ENCODE results near the gene TMEM41A.

TMEM41A gene

DNA sequence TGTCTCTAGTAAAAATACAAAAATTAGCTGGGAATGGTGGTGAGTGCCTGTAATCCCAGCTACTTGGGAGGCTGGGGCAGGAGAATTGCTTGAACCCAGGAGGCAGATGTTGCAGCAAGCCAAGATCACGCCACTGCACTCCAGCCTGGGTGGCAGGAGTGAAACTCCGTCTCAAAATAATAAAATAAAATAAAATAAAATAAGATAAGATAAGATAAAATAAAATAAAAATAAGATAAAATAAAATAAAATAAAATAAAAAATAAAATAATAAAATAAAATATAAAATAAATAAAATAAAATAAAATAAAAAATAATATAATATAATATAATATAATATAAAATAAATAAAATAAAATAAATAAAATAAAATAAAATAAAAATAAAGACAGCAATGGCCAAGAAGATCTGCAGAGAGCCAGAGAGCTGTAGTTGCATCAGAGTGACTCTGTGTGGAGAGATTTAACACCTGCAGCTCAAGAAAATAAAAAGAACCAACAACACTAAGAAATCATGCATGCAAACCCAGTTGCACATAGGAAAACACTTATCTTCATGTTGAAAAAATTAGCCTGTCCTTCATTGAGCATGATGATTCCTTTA lies 27.6 kb upstream of the TMEM41A start:
- no peak overlapping the region for H2AFZ ChIP-seq (ENCODE audit: low read length)
- no peaks in the 10 kb centered on the region for H3K79me2 ChIP-seq (ENCODE audit: insufficient read depth, low read length)
- H3K9ac ChIP-seq (ENCODE audit: low read length), result no peak overlapping the region
- no peaks in the 10 kb centered on the region for H3K36me3 ChIP-seq (ENCODE audit: insufficient read depth, low read length)
- H3K4me3 ChIP-seq (ENCODE audit: low read depth, low read length, poor library complexity, severe bottlenecking), result no peak overlapping the region
- no peaks in the 10 kb centered on the region for H3K9me3 ChIP-seq (ENCODE audit: low read length)
- H3K27me3 ChIP-seq (ENCODE audit: insufficient read depth, low read length), result no peaks in the 10 kb centered on the region
- no peak overlapping the region for H3K27ac ChIP-seq (ENCODE audit: low read depth, low read length, poor library complexity, severe bottlenecking)
- no peaks in the 10 kb centered on the region for H3F3A ChIP-seq (ENCODE audit: insufficient read depth, low read length)
- H3K9me2 ChIP-seq (ENCODE audit: low read depth, low read length), result no peaks in the 10 kb centered on the region
- H3K4me1 ChIP-seq (ENCODE audit: insufficient read depth, low read length, severe bottlenecking), result no peaks in the 10 kb centered on the region
- no peak overlapping the region for H3K4me2 ChIP-seq (ENCODE audit: low read length)
- no peak for TF ChIP-seq EZH2 (IDR thresholded peaks at IDR 0.05; ENCODE audit: borderline replicate concordance, low read length)
- TF ChIP-seq, protein P1, sequence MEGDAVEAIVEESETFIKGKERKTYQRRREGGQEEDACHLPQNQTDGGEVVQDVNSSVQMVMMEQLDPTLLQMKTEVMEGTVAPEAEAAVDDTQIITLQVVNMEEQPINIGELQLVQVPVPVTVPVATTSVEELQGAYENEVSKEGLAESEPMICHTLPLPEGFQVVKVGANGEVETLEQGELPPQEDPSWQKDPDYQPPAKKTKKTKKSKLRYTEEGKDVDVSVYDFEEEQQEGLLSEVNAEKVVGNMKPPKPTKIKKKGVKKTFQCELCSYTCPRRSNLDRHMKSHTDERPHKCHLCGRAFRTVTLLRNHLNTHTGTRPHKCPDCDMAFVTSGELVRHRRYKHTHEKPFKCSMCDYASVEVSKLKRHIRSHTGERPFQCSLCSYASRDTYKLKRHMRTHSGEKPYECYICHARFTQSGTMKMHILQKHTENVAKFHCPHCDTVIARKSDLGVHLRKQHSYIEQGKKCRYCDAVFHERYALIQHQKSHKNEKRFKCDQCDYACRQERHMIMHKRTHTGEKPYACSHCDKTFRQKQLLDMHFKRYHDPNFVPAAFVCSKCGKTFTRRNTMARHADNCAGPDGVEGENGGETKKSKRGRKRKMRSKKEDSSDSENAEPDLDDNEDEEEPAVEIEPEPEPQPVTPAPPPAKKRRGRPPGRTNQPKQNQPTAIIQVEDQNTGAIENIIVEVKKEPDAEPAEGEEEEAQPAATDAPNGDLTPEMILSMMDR (IDR thresholded peaks at IDR 0.05; ENCODE audit: low read length), result no peak
- no peaks in the 10 kb centered on the region; the same call in 1 of the 2 replicates for H4K20me1 ChIP-seq (ENCODE audit: insufficient read depth, low read length)

DNA sequence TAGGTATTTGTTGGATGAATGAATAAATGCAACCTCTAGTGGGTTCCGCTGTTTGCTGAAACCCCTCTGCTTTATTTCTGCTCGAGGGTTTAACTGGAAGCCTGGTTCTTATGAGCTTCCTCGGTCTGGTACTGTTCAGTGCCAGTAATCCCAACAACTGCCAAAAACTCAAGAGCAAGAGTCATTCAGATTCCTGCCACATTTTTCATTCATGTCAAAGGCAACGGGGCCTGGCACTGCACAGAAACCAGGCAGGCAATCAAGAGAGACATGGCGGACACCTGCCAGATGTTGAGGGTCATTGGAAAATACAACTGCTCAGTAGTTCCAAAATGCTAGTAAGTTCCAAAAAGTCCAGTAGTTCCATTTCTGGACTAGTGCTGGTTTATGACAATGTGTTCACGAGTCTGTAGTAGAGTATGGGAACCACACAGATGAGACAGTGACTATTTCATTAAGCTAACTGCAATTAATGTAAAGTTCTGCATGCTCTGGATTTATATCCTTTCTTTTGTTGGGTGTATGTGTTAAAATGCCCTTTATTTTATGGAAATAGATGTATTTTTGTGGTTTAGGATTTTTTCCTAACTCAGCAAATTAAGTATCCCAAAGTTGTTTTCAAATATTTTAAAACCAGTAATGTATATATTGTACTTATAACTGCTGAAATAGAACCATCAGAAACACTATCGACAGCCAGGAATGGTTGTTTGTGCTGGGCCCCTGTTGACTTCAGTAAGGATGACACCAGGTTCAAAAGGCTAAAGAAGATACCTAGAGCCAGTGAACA lies 22.7 kb upstream of the TMEM41A start:
- no peaks in the 10 kb centered on the region for H3K4me1 ChIP-seq (ENCODE audit: insufficient read depth, low read length, severe bottlenecking)
- TF ChIP-seq EZH2 (IDR thresholded peaks at IDR 0.05; ENCODE audit: borderline replicate concordance, low read length), result no peak
- TF ChIP-seq, protein P1 (IDR thresholded peaks at IDR 0.05; ENCODE audit: low read length), result no peak

DNA sequence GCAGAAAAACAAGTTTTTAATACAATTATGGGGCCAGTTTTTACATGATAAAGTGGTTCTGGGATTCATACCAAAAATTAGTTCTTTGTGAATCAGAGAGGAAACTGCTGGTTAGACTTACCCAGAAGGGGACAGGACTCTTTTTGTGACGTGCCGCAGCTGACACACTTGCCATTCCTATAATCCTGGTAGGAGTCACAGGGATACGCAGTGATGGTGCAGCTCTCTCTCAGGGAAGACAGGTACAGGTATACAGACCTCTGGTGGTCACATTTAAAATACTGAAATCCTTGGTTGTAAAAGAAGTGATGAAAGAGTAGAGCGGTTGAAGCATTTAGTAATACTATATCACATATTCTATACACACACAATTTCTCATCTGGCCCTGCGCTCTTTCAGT lies 20.2 kb upstream of the TMEM41A start:
- H3K9me2 ChIP-seq (ENCODE audit: low read depth, low read length), result no peaks in the 10 kb centered on the region
- H3K36me3 ChIP-seq (ENCODE audit: insufficient read depth, low read length), result no peaks in the 10 kb centered on the region
- H3K4me1 ChIP-seq (ENCODE audit: insufficient read depth, low read length, severe bottlenecking), result no peaks in the 10 kb centered on the region
- no peak overlapping the region for H2AFZ ChIP-seq (ENCODE audit: low read length)
- H3K27me3 ChIP-seq (ENCODE audit: insufficient read depth, low read length), result no peaks in the 10 kb centered on the region; the same call in 1 of the 2 replicates
- H3K27ac ChIP-seq (ENCODE audit: low read depth, low read length, poor library complexity, severe bottlenecking), result no peak overlapping the region
- TF ChIP-seq, protein P1 (IDR thresholded peaks at IDR 0.05; ENCODE audit: low read length), result no peak
- no peak for TF ChIP-seq EZH2 (IDR thresholded peaks at IDR 0.05; ENCODE audit: borderline replicate concordance, low read length)
- no peaks in the 10 kb centered on the region for H3F3A ChIP-seq (ENCODE audit: insufficient read depth, low read length)
- H4K20me1 ChIP-seq (ENCODE audit: insufficient read depth, low read length), result no peaks in the 10 kb centered on the region; the same call in 1 of the 2 replicates
- no peaks in the 10 kb centered on the region for H3K9me3 ChIP-seq (ENCODE audit: low read length)
- H3K79me2 ChIP-seq (ENCODE audit: insufficient read depth, low read length), result no peaks in the 10 kb centered on the region
- no peak overlapping the region for H3K4me3 ChIP-seq (ENCODE audit: low read depth, low read length, poor library complexity, severe bottlenecking)
- H3K9ac ChIP-seq (ENCODE audit: low read length), result no peak overlapping the region
- H3K4me2 ChIP-seq (ENCODE audit: low read length), result no peak overlapping the region

More for the DNA sequence above, 22.7 kb upstream of the TMEM41A start:
- no peaks in the 10 kb centered on the region for H3K9me3 ChIP-seq (ENCODE audit: low read length)
- no peak overlapping the region for H3K9ac ChIP-seq (ENCODE audit: low read length)
- no peaks in the 10 kb centered on the region; the same call in 1 of the 2 replicates for H4K20me1 ChIP-seq (ENCODE audit: insufficient read depth, low read length)
- no peaks in the 10 kb centered on the region for H3K9me2 ChIP-seq (ENCODE audit: low read depth, low read length)
- no peak overlapping the region for H3K4me2 ChIP-seq (ENCODE audit: low read length)
- no peaks in the 10 kb centered on the region for H3K36me3 ChIP-seq (ENCODE audit: insufficient read depth, low read length)
- H3K27me3 ChIP-seq (ENCODE audit: insufficient read depth, low read length), result no peaks in the 10 kb centered on the region; the same call in 1 of the 2 replicates
- H3K79me2 ChIP-seq (ENCODE audit: insufficient read depth, low read length), result no peaks in the 10 kb centered on the region
- H3K4me3 ChIP-seq (ENCODE audit: low read depth, low read length, poor library complexity, severe bottlenecking), result no peak overlapping the region
- H2AFZ ChIP-seq (ENCODE audit: low read length), result no peak overlapping the region
- H3F3A ChIP-seq (ENCODE audit: insufficient read depth, low read length), result no peaks in the 10 kb centered on the region
- no peak overlapping the region for H3K27ac ChIP-seq (ENCODE audit: low read depth, low read length, poor library complexity, severe bottlenecking)

Measured in OCI-LY1 (cell line).